K562 (cell line): ENCODE measurements around the gene CDH16. TPM values are rescaled to one million over a fixed set of nuclear protein-coding genes. Genes with fewer than 3 reads are reported as not detected.
A peak's percentile ranks its signal among the peaks of the same experiment; 100 is the strongest.

Experiments used
- CEBPG ChIP-seq, 3 experiments: fragments of 200-800 bp in 1 of 3; sonication (Bioruptor generic) in 1 of 3; sonication (generic) in 1 of 3; formaldehyde crosslinking in 1 of 3; IDR thresholded peaks in 2 of 3; conservative IDR thresholded peaks in 1 of 3; 2 replicates each; pipeline versions ENCODE4 v1.6.1 to v1.8.0; 2016 to 2022; ENCODE audit warnings: missing compliant biosample characterization in 2 of 3, missing genetic modification characterization in 2 of 3, mild to moderate bottlenecking in 1 of 3, missing genetic modification reagents in 1 of 3
- CHD2 ChIP-seq: IDR thresholded peaks from 2 replicates; pipeline ENCODE4 v1.6.1; 2011; ENCODE audit warnings: low read depth, low read length
- EGR1 ChIP-seq: fragments of 450-650 bp; conservative IDR thresholded peaks from 2 replicates; pipeline ENCODE4 v1.6.1; 2017; ENCODE audit warnings: mild to moderate bottlenecking
- FOXJ2 ChIP-seq: fragments of 200-800 bp; sonication (Bioruptor generic); IDR thresholded peaks from 2 replicates; pipeline ENCODE4 v1.6.1; 2016; ENCODE audit warnings: missing genetic modification characterization, missing compliant biosample characterization
- HLTF ChIP-seq: fragments of 450-650 bp; IDR thresholded peaks from 2 replicates; pipeline ENCODE4 v1.6.1; 2016
- IFI16 ChIP-seq: fragments of 250-450 bp; sonication (Bioruptor Pico); IDR thresholded peaks from 2 replicates; pipeline ENCODE4 v2.1.2; 2022; ENCODE audit warnings: mild to moderate bottlenecking, inconsistent platforms
- KLF13 ChIP-seq: fragments of 450-650 bp; IDR thresholded peaks from 2 replicates; pipeline ENCODE4 v1.6.1; 2016; ENCODE audit warnings: missing genetic modification characterization, low read depth, mild to moderate bottlenecking, missing compliant biosample characterization, moderate library complexity, borderline replicate concordance
- MTA1 ChIP-seq: fragments of 450-650 bp; IDR thresholded peaks from 2 replicates; pipeline ENCODE4 v1.6.1; 2017; ENCODE audit warnings: borderline replicate concordance
- MYNN ChIP-seq, 2 experiments: sonication (generic); formaldehyde crosslinking in 1 of 2; IDR thresholded peaks; 2 replicates each; pipeline versions ENCODE4 v1.5.0 to v1.6.1; 2016 to 2020; ENCODE audit warnings: antibody characterized with exemption in 1 of 2, missing genetic modification reagents in 1 of 2
- POU5F1 ChIP-seq: fragments of 150-350 bp; IDR thresholded peaks from 2 replicates; pipeline ENCODE4 v1.6.1; 2014; ENCODE audit warnings: borderline replicate concordance, low read length, low read depth, mild to moderate bottlenecking; ENCODE audit not compliant: partially characterized antibody
- SLC30A9 ChIP-seq: fragments of 250-450 bp; sonication (Bioruptor Pico); IDR thresholded peaks from 2 replicates; pipeline ENCODE4 v1.8.0; 2022; ENCODE audit warnings: mild to moderate bottlenecking, moderate library complexity
- SMAD3 ChIP-seq: fragments of 450-650 bp; formaldehyde crosslinking; conservative IDR thresholded peaks from 2 replicates; pipeline ENCODE4 v1.4.0; 2020; ENCODE audit warnings: mild to moderate bottlenecking
- STAT5A ChIP-seq: IDR thresholded peaks from 2 replicates; pipeline ENCODE4 v1.6.1; 2012; ENCODE audit warnings: low read length, inconsistent platforms, borderline replicate concordance
- TEAD4 ChIP-seq, 2 experiments: sonication (generic) in 1 of 2; formaldehyde crosslinking in 1 of 2; IDR thresholded peaks; 2 replicates each; pipeline versions ENCODE4 v1.6.1 to v1.8.0; 2012 to 2022; ENCODE audit warnings: borderline replicate concordance in 1 of 2, inconsistent platforms in 1 of 2, low read length in 1 of 2, mild to moderate bottlenecking in 1 of 2, missing genetic modification reagents in 1 of 2
- ZNF253 ChIP-seq: fragments of 250-450 bp; sonication (Bioruptor Pico); conservative IDR thresholded peaks from 2 replicates; pipeline ENCODE4 v1.6.1; 2021; ENCODE audit warnings: mild to moderate bottlenecking
- polyA plus RNA-seq, 8 experiments: library from polyadenylated mRNA; depleted of rRNA in 4 of 8; stranded (reverse) in 5 of 8; unstranded in 3 of 8; fragments of >200 nt; fragmentation: Nextera tagmentation in 2 of 8; fragmentation: Illumina TruSeq in 1 of 8; extraction: Ambion mirVana in 2 of 8; extraction: Trizol in 1 of 8; gene quantifications; 2 replicates each; pipeline versions ENCODE4 v1.2.1 to v1.2.3, GENCODE V29; 2011 to 2014; ENCODE audit warnings: inconsistent platforms in 1 of 8, missing spikeins in 1 of 8
- total RNA-seq, 7 experiments: library from RNA; depleted of rRNA in 6 of 7; stranded (reverse); fragments of >200 nt in 6 of 7; fragmentation: Illumina TruSeq in 2 of 7; extraction: Trizol in 2 of 7; gene quantifications; 2 replicates each; pipeline versions ENCODE4 v1.2.1 to v1.2.3, GENCODE V29; 2011 to 2021; ENCODE audit warnings: low replicate concordance in 1 of 7
- TF ChIP-seq, protein P1 (sequence below): fragments of 200-800 bp; sonication (Bioruptor generic); IDR thresholded peaks from 2 replicates; pipeline ENCODE4 v1.6.1; 2016; ENCODE audit warnings: missing genetic modification characterization, missing compliant biosample characterization
- TF ChIP-seq, protein P2 (sequence below): sonication (generic); formaldehyde crosslinking; IDR thresholded peaks from 2 replicates; pipeline ENCODE4 v1.8.0; 2023; ENCODE audit warnings: mild to moderate bottlenecking, missing genetic modification reagents
- TF ChIP-seq, protein P3 (sequence below), 2 experiments: fragments of 450-650 bp in 1 of 2; sonication (generic) in 1 of 2; formaldehyde crosslinking in 1 of 2; IDR thresholded peaks in 1 of 2; conservative IDR thresholded peaks in 1 of 2; 2 replicates each; pipeline versions ENCODE4 v1.6.1 to v1.8.1; 2016 to 2023; ENCODE audit warnings: mild to moderate bottlenecking in 2 of 2, moderate library complexity in 2 of 2, inconsistent platforms in 1 of 2, missing genetic modification reagents in 1 of 2

CDH16 gene
- total and polyA plus RNA-seq, 9 of the 15 experiments (the other 6 are each of a cell fraction or from before 2014, with no cell fraction given) = not detected

DNA sequence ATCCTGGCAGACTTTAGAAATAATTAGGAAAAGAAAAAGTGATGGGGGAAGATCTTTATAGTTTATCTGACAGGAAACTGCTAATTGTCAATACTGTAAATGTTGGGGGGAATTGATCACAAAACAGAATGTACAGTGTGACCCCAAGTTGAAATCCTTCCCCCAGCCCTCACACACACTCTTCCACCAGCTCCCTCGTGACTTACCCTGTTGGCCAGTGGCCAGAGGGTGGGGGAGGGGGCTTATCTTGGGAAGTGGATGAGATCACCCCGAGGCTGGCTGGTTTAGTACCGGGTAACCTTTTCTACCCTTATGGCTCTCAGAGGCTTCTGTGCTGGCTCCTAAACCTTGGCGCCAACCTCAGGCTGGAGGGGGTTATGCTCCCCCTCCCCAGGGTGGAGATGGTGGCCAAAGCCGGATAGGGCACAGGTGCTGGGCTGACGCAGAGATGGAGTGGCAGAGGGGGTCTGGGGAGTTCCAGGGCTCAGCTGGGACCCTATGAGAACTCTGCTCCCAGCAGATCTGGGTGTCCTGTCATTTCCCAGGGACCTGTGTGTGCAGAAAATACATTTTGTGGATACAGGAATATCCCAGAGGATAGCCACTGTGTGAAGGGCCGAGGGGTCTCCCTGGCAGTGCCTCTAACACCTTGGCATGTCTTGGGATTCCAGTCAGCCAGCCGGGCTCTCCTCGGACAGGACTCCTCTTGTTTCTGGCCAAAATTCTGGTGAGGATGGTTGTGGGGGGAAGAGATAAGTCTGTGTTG, 18.6 kb downstream of the CDH16 start (continued):
- TF ChIP-seq, protein P1, sequence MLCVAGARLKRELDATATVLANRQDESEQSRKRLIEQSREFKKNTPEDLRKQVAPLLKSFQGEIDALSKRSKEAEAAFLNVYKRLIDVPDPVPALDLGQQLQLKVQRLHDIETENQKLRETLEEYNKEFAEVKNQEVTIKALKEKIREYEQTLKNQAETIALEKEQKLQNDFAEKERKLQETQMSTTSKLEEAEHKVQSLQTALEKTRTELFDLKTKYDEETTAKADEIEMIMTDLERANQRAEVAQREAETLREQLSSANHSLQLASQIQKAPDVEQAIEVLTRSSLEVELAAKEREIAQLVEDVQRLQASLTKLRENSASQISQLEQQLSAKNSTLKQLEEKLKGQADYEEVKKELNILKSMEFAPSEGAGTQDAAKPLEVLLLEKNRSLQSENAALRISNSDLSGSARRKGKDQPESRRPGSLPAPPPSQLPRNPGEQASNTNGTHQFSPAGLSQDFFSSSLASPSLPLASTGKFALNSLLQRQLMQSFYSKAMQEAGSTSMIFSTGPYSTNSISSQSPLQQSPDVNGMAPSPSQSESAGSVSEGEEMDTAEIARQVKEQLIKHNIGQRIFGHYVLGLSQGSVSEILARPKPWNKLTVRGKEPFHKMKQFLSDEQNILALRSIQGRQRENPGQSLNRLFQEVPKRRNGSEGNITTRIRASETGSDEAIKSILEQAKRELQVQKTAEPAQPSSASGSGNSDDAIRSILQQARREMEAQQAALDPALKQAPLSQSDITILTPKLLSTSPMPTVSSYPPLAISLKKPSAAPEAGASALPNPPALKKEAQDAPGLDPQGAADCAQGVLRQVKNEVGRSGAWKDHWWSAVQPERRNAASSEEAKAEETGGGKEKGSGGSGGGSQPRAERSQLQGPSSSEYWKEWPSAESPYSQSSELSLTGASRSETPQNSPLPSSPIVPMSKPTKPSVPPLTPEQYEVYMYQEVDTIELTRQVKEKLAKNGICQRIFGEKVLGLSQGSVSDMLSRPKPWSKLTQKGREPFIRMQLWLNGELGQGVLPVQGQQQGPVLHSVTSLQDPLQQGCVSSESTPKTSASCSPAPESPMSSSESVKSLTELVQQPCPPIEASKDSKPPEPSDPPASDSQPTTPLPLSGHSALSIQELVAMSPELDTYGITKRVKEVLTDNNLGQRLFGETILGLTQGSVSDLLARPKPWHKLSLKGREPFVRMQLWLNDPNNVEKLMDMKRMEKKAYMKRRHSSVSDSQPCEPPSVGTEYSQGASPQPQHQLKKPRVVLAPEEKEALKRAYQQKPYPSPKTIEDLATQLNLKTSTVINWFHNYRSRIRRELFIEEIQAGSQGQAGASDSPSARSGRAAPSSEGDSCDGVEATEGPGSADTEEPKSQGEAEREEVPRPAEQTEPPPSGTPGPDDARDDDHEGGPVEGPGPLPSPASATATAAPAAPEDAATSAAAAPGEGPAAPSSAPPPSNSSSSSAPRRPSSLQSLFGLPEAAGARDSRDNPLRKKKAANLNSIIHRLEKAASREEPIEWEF (CRISPR knock-in tag) = peak; percentile 68
- TF ChIP-seq, protein P2, sequence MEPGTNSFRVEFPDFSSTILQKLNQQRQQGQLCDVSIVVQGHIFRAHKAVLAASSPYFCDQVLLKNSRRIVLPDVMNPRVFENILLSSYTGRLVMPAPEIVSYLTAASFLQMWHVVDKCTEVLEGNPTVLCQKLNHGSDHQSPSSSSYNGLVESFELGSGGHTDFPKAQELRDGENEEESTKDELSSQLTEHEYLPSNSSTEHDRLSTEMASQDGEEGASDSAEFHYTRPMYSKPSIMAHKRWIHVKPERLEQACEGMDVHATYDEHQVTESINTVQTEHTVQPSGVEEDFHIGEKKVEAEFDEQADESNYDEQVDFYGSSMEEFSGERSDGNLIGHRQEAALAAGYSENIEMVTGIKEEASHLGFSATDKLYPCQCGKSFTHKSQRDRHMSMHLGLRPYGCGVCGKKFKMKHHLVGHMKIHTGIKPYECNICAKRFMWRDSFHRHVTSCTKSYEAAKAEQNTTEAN = no peak
- TF ChIP-seq, protein P3, sequence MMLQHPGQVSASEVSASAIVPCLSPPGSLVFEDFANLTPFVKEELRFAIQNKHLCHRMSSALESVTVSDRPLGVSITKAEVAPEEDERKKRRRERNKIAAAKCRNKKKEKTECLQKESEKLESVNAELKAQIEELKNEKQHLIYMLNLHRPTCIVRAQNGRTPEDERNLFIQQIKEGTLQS (IDR thresholded peaks at IDR 0.05) = peak; percentile 99
- TF ChIP-seq, protein P3 (CRISPR knock-in tag; conservative IDR thresholded peaks at IDR 0.05) = peak; percentile 99
- TF ChIP-seq FOXJ2 (tag) (peak; percentile 81), TEAD4 (IDR thresholded peaks at IDR 0.05; ENCODE audit: low read length) (peak; percentile 56; the same call in 1 of the 2 replicates), TEAD4 (CRISPR knock-in tag; IDR thresholded peaks at IDR 0.05; ENCODE audit: borderline replicate concordance) (no peak), KLF13 (peak; percentile 69; the same call in 1 of the 2 replicates), CEBPG (CRISPR knock-in tag; IDR thresholded peaks at IDR 0.05) (no peak), CEBPG (tag; conservative IDR thresholded peaks at IDR 0.05 in 1 of 2, IDR thresholded peaks at IDR 0.05 in 1 of 2) (peak; percentile 4 to 76; a peak in 2 of 4 replicates), ZNF253 (CRISPR knock-in tag) (no peak), EGR1 (peak; percentile 4; the same call in 1 of the 2 replicates), HLTF (no peak), SMAD3 (CRISPR knock-in tag) (no peak), SLC30A9 (CRISPR knock-in tag) (no peak), MTA1 (0 out of 2 replicates have a peak, but pooled peaks have one; percentile 23), POU5F1 (no peak), CHD2 (peak; percentile 52), IFI16 (CRISPR knock-in tag) (no peak), STAT5A (0 out of 2 replicates have a peak, but pooled peaks have one; percentile 44), MYNN (IDR thresholded peaks at IDR 0.05) (peak; percentile 72), MYNN (CRISPR knock-in tag; IDR thresholded peaks at IDR 0.05) (no peak)
